Measurements from ENCODE around the gene PUM1. TPM values are rescaled to one million over a fixed set of nuclear protein-coding genes. Genes with fewer than 3 reads are reported as not detected.

PUM1 gene
- total and polyA plus RNA-seq, 2 donors (not counting 1 experiment from before 2014, with no cell fraction given), result 59.3 to 70.5 TPM

DNA sequence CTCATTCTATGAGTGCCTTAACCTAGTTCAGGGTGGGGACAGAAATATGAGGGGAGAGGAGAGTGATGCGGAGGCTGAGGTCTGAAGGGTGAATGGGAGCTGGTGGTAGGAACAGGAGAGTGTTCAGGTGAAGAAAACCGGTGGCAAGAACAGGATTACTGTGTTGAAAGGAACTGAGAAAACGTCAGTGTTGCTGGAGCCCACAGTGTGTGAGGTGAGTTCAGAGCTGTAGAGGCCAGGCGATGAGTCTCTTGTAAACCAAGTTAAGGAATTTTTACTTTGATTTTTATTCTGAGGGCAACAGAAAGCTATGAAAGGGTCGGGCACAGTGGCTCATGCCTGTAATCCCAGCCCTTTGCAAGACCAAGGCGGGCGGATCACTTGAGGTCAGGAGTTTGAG, 45.3 kb upstream of the PUM1 start:
- H3K9ac ChIP-seq (ENCODE audit: insufficient read depth, low read length), result no peak overlapping the region
- H3K79me2 ChIP-seq (ENCODE audit: control insufficient read depth, insufficient read depth, low read length), result no peaks in the 10 kb centered on the region
- H3K4me2 ChIP-seq (ENCODE audit: extremely low read depth, insufficient read depth, low read length), result no peak overlapping the region
- no peaks in the 10 kb centered on the region for H3K36me3 ChIP-seq (ENCODE audit: control insufficient read depth, insufficient read depth, low read length)
- no peak overlapping the region for H2AFZ ChIP-seq (ENCODE audit: low read length)
- H3K27ac ChIP-seq (ENCODE audit: insufficient read depth, low read length), result no peak overlapping the region
- no peaks in the 10 kb centered on the region for H3K9me3 ChIP-seq (ENCODE audit: control insufficient read depth, insufficient read depth, low read depth, low read length)
- DNase-seq (ENCODE audit: low read depth in 2 of 2), result no peak
- peaks cover 4% of the 10 kb centered on the region for H3K4me1 ChIP-seq (ENCODE audit: control insufficient read depth, extremely low read depth, insufficient read depth, low read length)
- no peaks in the 10 kb centered on the region for H3K27me3 ChIP-seq (ENCODE audit: control insufficient read depth, insufficient read depth, low read length)
- TF ChIP-seq EZH2 (IDR thresholded peaks at IDR 0.05; ENCODE audit: low read length, missing control alignments), result no peak
- TF ChIP-seq, protein P1, sequence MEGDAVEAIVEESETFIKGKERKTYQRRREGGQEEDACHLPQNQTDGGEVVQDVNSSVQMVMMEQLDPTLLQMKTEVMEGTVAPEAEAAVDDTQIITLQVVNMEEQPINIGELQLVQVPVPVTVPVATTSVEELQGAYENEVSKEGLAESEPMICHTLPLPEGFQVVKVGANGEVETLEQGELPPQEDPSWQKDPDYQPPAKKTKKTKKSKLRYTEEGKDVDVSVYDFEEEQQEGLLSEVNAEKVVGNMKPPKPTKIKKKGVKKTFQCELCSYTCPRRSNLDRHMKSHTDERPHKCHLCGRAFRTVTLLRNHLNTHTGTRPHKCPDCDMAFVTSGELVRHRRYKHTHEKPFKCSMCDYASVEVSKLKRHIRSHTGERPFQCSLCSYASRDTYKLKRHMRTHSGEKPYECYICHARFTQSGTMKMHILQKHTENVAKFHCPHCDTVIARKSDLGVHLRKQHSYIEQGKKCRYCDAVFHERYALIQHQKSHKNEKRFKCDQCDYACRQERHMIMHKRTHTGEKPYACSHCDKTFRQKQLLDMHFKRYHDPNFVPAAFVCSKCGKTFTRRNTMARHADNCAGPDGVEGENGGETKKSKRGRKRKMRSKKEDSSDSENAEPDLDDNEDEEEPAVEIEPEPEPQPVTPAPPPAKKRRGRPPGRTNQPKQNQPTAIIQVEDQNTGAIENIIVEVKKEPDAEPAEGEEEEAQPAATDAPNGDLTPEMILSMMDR (conservative IDR thresholded peaks at IDR 0.05 in 1 of 2, IDR thresholded peaks at IDR 0.05 in 1 of 2; ENCODE audit: low read depth in 1 of 2, low read length in 2 of 2), result no peak
- H4K20me1 ChIP-seq (ENCODE audit: control insufficient read depth, extremely low read depth, insufficient read depth, low read length), result no peaks in the 10 kb centered on the region
- H3K4me3 ChIP-seq (replicated peaks in 1 of 4; ENCODE audit: control extremely low read depth in 1 of 4, insufficient read depth in 1 of 4, low read depth in 3 of 4, low read length in 4 of 4), result no peak overlapping the region

DNA sequence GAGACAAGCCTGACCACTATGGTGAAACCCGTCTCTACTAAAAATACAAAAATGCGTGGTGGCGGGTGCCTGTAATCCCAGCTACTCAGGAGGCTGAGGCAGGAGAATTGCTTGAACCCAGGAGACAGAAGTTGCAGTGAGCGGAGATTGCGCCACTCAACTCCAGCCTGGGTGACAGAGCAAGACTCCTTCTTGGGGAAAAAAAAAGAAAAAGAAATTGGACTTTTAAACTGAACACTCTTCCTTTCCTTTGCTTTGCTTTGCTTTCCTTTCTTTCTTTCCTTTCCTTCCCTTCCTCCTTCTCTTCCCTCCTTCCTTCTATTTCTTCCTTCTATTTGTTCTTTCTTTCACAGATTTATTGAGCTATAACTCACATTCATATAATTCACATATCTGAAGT, 43.3 kb upstream of the PUM1 start:
- Histone ChIP-seq H2AFZ (ENCODE audit: low read length) (no peak overlapping the region), H3K79me2 (ENCODE audit: control insufficient read depth, insufficient read depth, low read length) (no peaks in the 10 kb centered on the region), H3K27me3 (ENCODE audit: control insufficient read depth, insufficient read depth, low read length) (no peaks in the 10 kb centered on the region), H3K9ac (ENCODE audit: insufficient read depth, low read length) (no peak overlapping the region), H3K36me3 (ENCODE audit: control insufficient read depth, insufficient read depth, low read length) (no peaks in the 10 kb centered on the region), H3K4me2 (ENCODE audit: extremely low read depth, insufficient read depth, low read length) (no peak overlapping the region), H4K20me1 (ENCODE audit: control insufficient read depth, extremely low read depth, insufficient read depth, low read length) (no peaks in the 10 kb centered on the region), H3K9me3 (ENCODE audit: control insufficient read depth, insufficient read depth, low read depth, low read length) (no peaks in the 10 kb centered on the region), H3K4me3 (replicated peaks in 1 of 4; ENCODE audit: control extremely low read depth in 1 of 4, insufficient read depth in 1 of 4, low read depth in 3 of 4, low read length in 4 of 4) (no peak overlapping the region), H3K4me1 (ENCODE audit: control insufficient read depth, extremely low read depth, insufficient read depth, low read length) (peaks cover 4% of the 10 kb centered on the region), H3K27ac (ENCODE audit: insufficient read depth, low read length) (no peak overlapping the region)
- TF ChIP-seq, protein P1 (conservative IDR thresholded peaks at IDR 0.05 in 1 of 2, IDR thresholded peaks at IDR 0.05 in 1 of 2; ENCODE audit: low read depth in 1 of 2, low read length in 2 of 2), result no peak
- no peak for TF ChIP-seq EZH2 (IDR thresholded peaks at IDR 0.05; ENCODE audit: low read length, missing control alignments)
- no peak for DNase-seq (ENCODE audit: low read depth in 2 of 2)

DNA sequence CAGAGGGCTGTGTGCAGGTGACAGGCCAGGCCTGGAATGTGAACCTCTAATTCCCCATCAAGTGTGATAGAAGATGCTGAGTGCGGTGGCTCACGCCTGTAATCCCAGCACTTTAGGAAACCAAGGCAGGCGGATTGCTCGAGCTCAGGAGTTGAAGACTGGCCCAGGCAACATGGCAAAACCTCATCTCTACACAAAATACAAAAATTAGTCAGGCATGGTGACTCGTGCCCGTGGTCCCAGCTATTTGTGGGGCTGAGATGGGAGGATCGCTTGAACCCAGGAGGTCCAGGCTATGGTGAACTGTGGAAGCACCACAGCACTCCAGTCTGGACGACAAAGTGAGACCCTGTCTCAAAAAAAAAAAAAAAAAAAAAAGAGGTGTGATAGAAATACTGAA, 40.1 kb upstream of the PUM1 start:
- Histone ChIP-seq H2AFZ (ENCODE audit: low read length) (no peak overlapping the region), H3K4me3 (replicated peaks in 1 of 4; ENCODE audit: control extremely low read depth in 1 of 4, insufficient read depth in 1 of 4, low read depth in 3 of 4, low read length in 4 of 4) (no peak overlapping the region), H3K4me1 (ENCODE audit: control insufficient read depth, extremely low read depth, insufficient read depth, low read length) (no peaks in the 10 kb centered on the region), H3K36me3 (ENCODE audit: control insufficient read depth, insufficient read depth, low read length) (no peaks in the 10 kb centered on the region), H3K27ac (ENCODE audit: insufficient read depth, low read length) (no peak overlapping the region), H3K4me2 (ENCODE audit: extremely low read depth, insufficient read depth, low read length) (no peak overlapping the region), H4K20me1 (ENCODE audit: control insufficient read depth, extremely low read depth, insufficient read depth, low read length) (no peaks in the 10 kb centered on the region), H3K79me2 (ENCODE audit: control insufficient read depth, insufficient read depth, low read length) (no peaks in the 10 kb centered on the region), H3K9me3 (ENCODE audit: control insufficient read depth, insufficient read depth, low read depth, low read length) (no peaks in the 10 kb centered on the region), H3K27me3 (ENCODE audit: control insufficient read depth, insufficient read depth, low read length) (no peaks in the 10 kb centered on the region), H3K9ac (ENCODE audit: insufficient read depth, low read length) (no peak overlapping the region)
- TF ChIP-seq, protein P1 (conservative IDR thresholded peaks at IDR 0.05 in 1 of 2, IDR thresholded peaks at IDR 0.05 in 1 of 2; ENCODE audit: low read depth in 1 of 2, low read length in 2 of 2), result no peak
- no peak for TF ChIP-seq EZH2 (IDR thresholded peaks at IDR 0.05; ENCODE audit: low read length, missing control alignments)
- DNase-seq (ENCODE audit: low read depth in 2 of 2), result peak in 1 of 2 donors; percentile 7
